Endodermal cell (in vitro differentiated cells): ENCODE data around the gene SEPTIN5. TPM values are rescaled to one million over a fixed set of nuclear protein-coding genes. Genes with fewer than 3 reads are reported as not detected.

Experiments used
- DNase-seq: peaks from one replicate; pipeline ENCODE4 v3.0.0-alpha.2; 2017
- H3K27ac ChIP-seq: 2 replicates; pipeline ENCODE4 v1.5.1; 2013; ENCODE audit warnings: mild to moderate bottlenecking, low read depth, low read length, moderate library complexity
- H3K27me3 ChIP-seq: 2 replicates; pipeline ENCODE4 v1.6.1; 2013; ENCODE audit warnings: mild to moderate bottlenecking, low read length, moderate library complexity; ENCODE audit not compliant: insufficient read depth, control insufficient read depth, poor library complexity, severe bottlenecking
- H3K36me3 ChIP-seq: 2 replicates; pipeline ENCODE4 v1.7.0; 2013; ENCODE audit warnings: mild to moderate bottlenecking, low read length, moderate library complexity; ENCODE audit not compliant: control insufficient read depth, insufficient read depth
- H3K4me1 ChIP-seq: one replicate; pipeline ENCODE4 v1.7.0; 2013; ENCODE audit warnings: low read length; ENCODE audit not compliant: control insufficient read depth, insufficient read depth
- H3K4me3 ChIP-seq: 2 replicates; pipeline ENCODE4 v1.5.1; 2013; ENCODE audit warnings: mild to moderate bottlenecking, low read length, moderate library complexity
- H3K9ac ChIP-seq: 2 replicates; pipeline ENCODE4 v1.6.1; 2013; ENCODE audit warnings: mild to moderate bottlenecking, low read length, moderate library complexity; ENCODE audit not compliant: poor library complexity, severe bottlenecking; ENCODE audit errors: extremely low read depth
- H3K9me3 ChIP-seq: 2 replicates; pipeline ENCODE4 v1.6.1; 2013; ENCODE audit warnings: mild to moderate bottlenecking, low read length, moderate library complexity; ENCODE audit not compliant: control insufficient read depth
- H3K27ac Mint-ChIP-seq: 2 replicates; pipeline ENCODE4 v1.8.0; 2020; ENCODE audit warnings: mixed read lengths
- H3K27me3 Mint-ChIP-seq: 2 replicates; pipeline ENCODE4 v1.8.0; 2021; ENCODE audit warnings: mild to moderate bottlenecking, mixed read lengths; ENCODE audit not compliant: insufficient read depth
- H3K36me3 Mint-ChIP-seq: 2 replicates; pipeline ENCODE4 v1.8.0; 2020; ENCODE audit warnings: low read depth, mixed read lengths
- H3K4me1 Mint-ChIP-seq: 2 replicates; pipeline ENCODE4 v1.8.0; 2020; ENCODE audit warnings: mixed read lengths
- H3K4me3 Mint-ChIP-seq: 2 replicates; pipeline ENCODE4 v1.8.0; 2020; ENCODE audit warnings: mild to moderate bottlenecking, moderate library complexity, mixed read lengths
- H3K9me3 Mint-ChIP-seq: 2 replicates; pipeline ENCODE4 v1.8.0; 2020; ENCODE audit warnings: mild to moderate bottlenecking, mixed read lengths
- CTCF ChIP-seq: fragments of 200-600 bp; sonication (generic); conservative IDR thresholded peaks from 2 replicates; pipeline ENCODE4 v1.5.0; 2021; ENCODE audit warnings: antibody characterized with exemption, mild to moderate bottlenecking
- WGBS, 2 experiments: methylation state at CpG; one replicate each; pipeline versions ENCODE4 v1.1.5 to v1.1.7; 2013; ENCODE audit warnings: missing lambda C conversion rate in 2 of 2, mixed read lengths in 1 of 2; ENCODE audit not compliant: insufficient coverage in 1 of 2, insufficient read length in 1 of 2; 5-methylcytosine and 5-hydroxymethylcytosine counted together
- total RNA-seq, 2 donors: library from RNA; stranded (reverse); fragmentation: NEBNext Ultra II Directional in 1 of 2; extraction: Animal tissue kit (Norgen Biotek cat#: 25700) in 1 of 2; gene quantifications; 2 replicates in 1 of 2; 3 replicates in 1 of 2; pipeline ENCODE4 v1.2.1, GENCODE V29; 2021

Gene SEPTIN5
- total RNA-seq, 2 donors from 2014 or later: 9.8 to 20.0 TPM

- Mint-ChIP-seq H3K4me3 (no peak overlapping the region), H3K9me3 (no peaks in the 10 kb centered on the region), H3K36me3 (no peaks in the 10 kb centered on the region), H3K4me1 (peaks cover 3% of the 10 kb centered on the region), H3K27ac (no peak overlapping the region), H3K27me3 (no peaks in the 10 kb centered on the region)
- no peaks in the 10 kb centered on the region for H3K4me1 ChIP-seq
- no peak for TF ChIP-seq CTCF
- 91 to 92% methylated on average over 14 to 26 of the region's 26 CpGs for WGBS, 2 experiments
- peak; percentile 34 for DNase-seq
- H3K9me3 ChIP-seq: no peaks in the 10 kb centered on the region
- H3K27ac ChIP-seq: no peak overlapping the region
- H3K27me3 ChIP-seq: no peaks in the 10 kb centered on the region
- H3K36me3 ChIP-seq: no peaks in the 10 kb centered on the region
- H3K4me3 ChIP-seq: no peak overlapping the region
- H3K9ac ChIP-seq: no peak overlapping the region
Measured at GRCh38 chr22:19665784-19666672, 48.3 kb upstream of the SEPTIN5 start.

DNA sequence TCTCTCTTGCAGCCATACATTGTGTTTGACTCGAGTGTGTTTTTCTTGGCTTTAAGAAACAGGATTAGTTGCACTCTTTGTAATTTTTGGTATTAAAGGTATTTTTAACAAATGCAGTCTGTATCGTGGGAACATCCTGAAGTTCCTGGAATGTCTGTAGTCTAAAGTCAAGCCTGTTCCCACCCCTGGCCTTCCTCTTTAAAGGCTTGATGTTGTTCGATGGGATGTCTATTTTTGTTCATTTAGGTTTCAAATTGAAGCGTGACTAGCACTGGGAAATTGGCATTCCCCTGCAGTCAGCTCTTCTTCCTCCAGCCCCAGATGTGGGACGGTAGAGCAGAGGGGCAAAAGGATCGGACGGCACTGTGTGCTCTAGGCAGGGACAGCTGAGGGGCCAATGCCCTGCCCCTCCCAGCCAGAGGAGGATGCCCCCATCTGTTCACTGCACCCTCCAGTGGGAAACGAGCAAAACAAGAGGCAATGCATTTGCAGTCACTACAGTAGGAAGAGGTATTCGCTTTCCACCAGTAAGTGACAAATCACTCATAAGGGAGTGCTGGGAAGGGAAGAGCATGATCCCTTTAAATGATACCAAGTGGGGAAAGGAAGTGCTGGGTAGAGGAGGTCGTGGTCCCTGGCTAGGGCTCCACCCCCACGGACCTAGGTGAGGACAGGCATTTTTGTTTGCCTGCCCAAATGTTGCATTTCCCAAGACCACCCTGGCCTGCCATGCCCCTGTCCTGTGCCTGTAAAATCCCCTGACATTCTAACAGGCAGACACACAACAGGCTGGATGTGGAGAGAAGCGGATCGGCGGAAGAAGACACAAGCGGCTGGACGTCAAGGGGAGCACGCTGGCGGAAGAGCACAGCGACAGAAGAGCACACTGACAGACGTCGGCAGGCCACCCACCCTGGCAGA lies 47.4 kb upstream of the SEPTIN5 start:
- H3K9me3 ChIP-seq: no peaks in the 10 kb centered on the region
- no peak overlapping the region for H3K27ac ChIP-seq
- no peaks in the 10 kb centered on the region for H3K4me1 ChIP-seq
- peaks cover 2% of the 10 kb centered on the region for H3K9me3 Mint-ChIP-seq
- H3K4me3 Mint-ChIP-seq: no peak overlapping the region
- WGBS, 2 experiments: 85 to 88% methylated on average over 11 to 21 of the region's 21 CpGs
- H3K27me3 Mint-ChIP-seq: peaks cover 2% of the 10 kb centered on the region
- H3K27ac Mint-ChIP-seq: no peak overlapping the region
- no peak overlapping the region for H3K4me3 ChIP-seq
- no peaks in the 10 kb centered on the region for H3K36me3 ChIP-seq
- TF ChIP-seq CTCF: no peak
- peak; percentile 24 for DNase-seq
- H3K4me1 Mint-ChIP-seq: peaks cover 3% of the 10 kb centered on the region
- H3K9ac ChIP-seq: no peak overlapping the region
- H3K27me3 ChIP-seq: no peaks in the 10 kb centered on the region
- H3K36me3 Mint-ChIP-seq: no peaks in the 10 kb centered on the region

DNA sequence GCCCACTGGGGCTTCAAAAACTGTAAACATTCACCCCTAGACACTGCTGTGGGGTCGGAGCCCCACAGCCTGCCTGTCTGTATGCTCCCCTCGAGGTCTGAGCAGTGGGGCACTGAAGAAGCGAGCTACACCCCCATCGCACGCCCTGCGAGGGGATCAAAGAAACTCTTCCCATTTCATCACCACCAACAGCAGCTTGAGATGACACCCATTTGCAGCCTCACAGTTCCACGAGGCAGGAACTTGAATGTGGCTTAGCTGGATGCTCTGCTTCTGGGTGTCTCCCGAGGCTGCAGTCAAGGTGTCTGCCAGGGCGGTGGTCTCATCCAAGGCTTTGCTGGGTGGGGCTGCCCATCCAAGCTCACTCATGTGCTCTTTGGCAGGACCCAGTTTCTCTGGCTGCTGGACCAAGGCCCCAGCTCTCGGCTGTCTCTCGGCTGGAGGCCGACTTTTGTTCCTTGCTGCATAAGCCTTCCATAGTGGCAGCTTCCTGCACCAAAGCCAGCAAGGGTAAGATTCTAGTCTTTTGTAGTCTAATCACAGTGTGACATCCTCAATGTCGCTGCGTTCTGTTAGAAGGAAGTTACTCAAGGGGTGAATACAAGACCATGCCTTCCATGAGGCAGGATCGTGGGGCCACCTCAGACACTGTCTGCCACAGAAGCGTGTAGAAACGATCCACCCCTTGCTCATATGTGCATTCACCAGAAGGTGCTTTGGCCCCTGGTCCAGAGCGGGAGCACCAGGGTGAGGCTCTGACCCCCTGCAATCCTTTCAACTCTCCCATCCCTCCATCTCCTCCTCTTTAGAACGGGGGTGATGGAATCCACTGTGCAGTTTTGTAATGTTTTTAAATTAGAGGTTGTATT lies 46.2 kb upstream of the SEPTIN5 start:
- H3K4me1 ChIP-seq: no peaks in the 10 kb centered on the region
- peaks cover 3% of the 10 kb centered on the region for H3K4me1 Mint-ChIP-seq
- no peak overlapping the region for H3K4me3 Mint-ChIP-seq
- no peak overlapping the region for H3K4me3 ChIP-seq
- WGBS, 2 experiments: 87 to 90% methylated on average over 14 to 18 of the region's 19 CpGs
- H3K36me3 Mint-ChIP-seq: no peaks in the 10 kb centered on the region
- no peak for TF ChIP-seq CTCF
- H3K27ac ChIP-seq: no peak overlapping the region
- H3K9me3 ChIP-seq: no peaks in the 10 kb centered on the region
- no peak overlapping the region for H3K27ac Mint-ChIP-seq
- DNase-seq: peak; percentile 31
- H3K9me3 Mint-ChIP-seq: peaks cover 5% of the 10 kb centered on the region
- no peaks in the 10 kb centered on the region for H3K36me3 ChIP-seq
- peaks cover 4% of the 10 kb centered on the region for H3K27me3 Mint-ChIP-seq
- H3K27me3 ChIP-seq: no peaks in the 10 kb centered on the region
- H3K9ac ChIP-seq: no peak overlapping the region
